WERI-Rb-1 (cell line): ENCODE measurements around the gene GJA3.

ENCODE experiments used
- DNase-seq: peaks from one replicate; pipeline ENCODE4 v3.0.0-alpha.2; 2020
- H3K27ac ChIP-seq: fragments of 250-450 bp; sonication (Bioruptor Pico); 2 replicates; pipeline ENCODE4 v1.5.1; 2020; ENCODE audit warnings: mild to moderate bottlenecking, moderate library complexity
- H3K27me3 ChIP-seq: fragments of 250-450 bp; sonication (Bioruptor Pico); 2 replicates; pipeline ENCODE4 v1.5.1; 2021; ENCODE audit warnings: mild to moderate bottlenecking, low read depth, moderate library complexity; ENCODE audit not compliant: insufficient read depth, severe bottlenecking
- H3K36me3 ChIP-seq: fragments of 250-450 bp; sonication (Bioruptor Pico); 2 replicates; pipeline ENCODE4 v1.5.1; 2020; ENCODE audit warnings: mild to moderate bottlenecking, moderate library complexity
- H3K4me3 ChIP-seq: 2 replicates; pipeline ENCODE4 v1.5.1; 2011; ENCODE audit warnings: low read depth, mild to moderate bottlenecking, control low read depth, low read length
- H3K9me3 ChIP-seq: fragments of 250-450 bp; sonication (Bioruptor Pico); 2 replicates; pipeline ENCODE4 v1.5.1; 2021; ENCODE audit warnings: mild to moderate bottlenecking, moderate library complexity; ENCODE audit not compliant: severe bottlenecking
- TF ChIP-seq, protein P1 (sequence below): IDR thresholded peaks from 2 replicates; pipeline ENCODE4 v1.5.1; 2011; ENCODE audit warnings: low read depth, mild to moderate bottlenecking, control low read depth, inconsistent platforms, low read length

The GJA3 gene

DNA sequence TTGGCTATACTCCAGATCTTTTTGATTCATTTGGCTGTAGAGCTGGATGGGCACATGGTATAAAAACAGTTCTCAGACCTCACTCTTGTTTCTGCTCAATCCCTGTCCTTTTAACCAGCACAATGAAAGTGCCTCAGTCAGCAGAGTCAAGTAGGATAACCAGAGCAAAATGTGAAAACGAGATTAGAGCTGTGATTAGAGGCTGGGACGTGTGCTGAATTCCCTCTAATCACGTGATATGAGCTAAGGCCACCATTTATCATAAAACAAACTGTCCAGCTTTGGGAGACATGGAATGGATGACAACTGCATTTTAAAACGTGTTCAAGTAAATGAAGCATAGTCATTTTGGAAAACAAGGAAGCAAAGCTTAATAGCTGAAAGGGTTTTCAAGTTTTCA is 54.1 kb downstream of the GJA3 start:
- Histone ChIP-seq H3K9me3 (peaks cover 10% of the 10 kb centered on the region), H3K4me3 (no peak overlapping the region), H3K36me3 (no peaks in the 10 kb centered on the region), H3K27ac (no peak overlapping the region), H3K27me3 (no peaks in the 10 kb centered on the region)
- TF ChIP-seq, protein P1, sequence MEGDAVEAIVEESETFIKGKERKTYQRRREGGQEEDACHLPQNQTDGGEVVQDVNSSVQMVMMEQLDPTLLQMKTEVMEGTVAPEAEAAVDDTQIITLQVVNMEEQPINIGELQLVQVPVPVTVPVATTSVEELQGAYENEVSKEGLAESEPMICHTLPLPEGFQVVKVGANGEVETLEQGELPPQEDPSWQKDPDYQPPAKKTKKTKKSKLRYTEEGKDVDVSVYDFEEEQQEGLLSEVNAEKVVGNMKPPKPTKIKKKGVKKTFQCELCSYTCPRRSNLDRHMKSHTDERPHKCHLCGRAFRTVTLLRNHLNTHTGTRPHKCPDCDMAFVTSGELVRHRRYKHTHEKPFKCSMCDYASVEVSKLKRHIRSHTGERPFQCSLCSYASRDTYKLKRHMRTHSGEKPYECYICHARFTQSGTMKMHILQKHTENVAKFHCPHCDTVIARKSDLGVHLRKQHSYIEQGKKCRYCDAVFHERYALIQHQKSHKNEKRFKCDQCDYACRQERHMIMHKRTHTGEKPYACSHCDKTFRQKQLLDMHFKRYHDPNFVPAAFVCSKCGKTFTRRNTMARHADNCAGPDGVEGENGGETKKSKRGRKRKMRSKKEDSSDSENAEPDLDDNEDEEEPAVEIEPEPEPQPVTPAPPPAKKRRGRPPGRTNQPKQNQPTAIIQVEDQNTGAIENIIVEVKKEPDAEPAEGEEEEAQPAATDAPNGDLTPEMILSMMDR = no peak
- DNase-seq = no peak

DNA sequence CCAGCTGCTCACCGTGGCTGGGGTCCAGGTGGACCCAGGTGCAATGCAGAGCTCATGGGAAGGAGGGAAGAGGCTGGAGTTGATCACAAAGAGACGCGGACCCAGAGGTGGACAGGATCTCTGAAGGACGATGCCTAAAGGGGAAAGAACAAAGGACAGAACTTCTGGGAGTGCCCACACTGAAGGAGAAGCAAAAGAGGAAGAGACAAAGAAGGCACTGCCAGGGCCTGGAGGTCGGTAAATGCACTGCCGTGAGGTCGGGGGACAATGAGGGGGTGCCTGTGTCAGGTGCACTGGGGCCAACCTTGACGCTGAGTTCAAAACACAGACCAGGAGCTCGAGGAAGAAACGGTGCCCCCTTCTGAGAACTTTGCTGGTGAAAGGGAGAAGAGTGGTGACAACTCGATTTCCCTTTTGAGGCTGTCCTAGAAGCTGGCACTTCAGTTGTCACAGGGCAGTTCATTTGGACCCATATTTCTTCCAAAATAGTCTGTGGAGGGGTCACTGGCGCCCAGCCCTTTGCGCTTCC is 55.6 kb downstream of the GJA3 start:
- Histone ChIP-seq H3K9me3 (peaks cover 5% of the 10 kb centered on the region), H3K36me3 (no peaks in the 10 kb centered on the region), H3K4me3 (no peak overlapping the region), H3K27ac (no peak overlapping the region), H3K27me3 (no peaks in the 10 kb centered on the region)
- TF ChIP-seq, protein P1 = no peak
- DNase-seq = no peak

GRCh38 chr13:20102525-20103180 is 58.2 kb downstream of the GJA3 start:
- no peak for DNase-seq
- no peaks in the 10 kb centered on the region for H3K36me3 ChIP-seq
- no peaks in the 10 kb centered on the region for H3K27me3 ChIP-seq
- H3K4me3 ChIP-seq = no peak overlapping the region
- TF ChIP-seq, protein P1 = no peak
- H3K27ac ChIP-seq = no peak overlapping the region
- no peaks in the 10 kb centered on the region for H3K9me3 ChIP-seq

- no peak overlapping the region for H3K27ac ChIP-seq
These were observed 59.2 kb downstream of the GJA3 start for GRCh38 chr13:20101467-20102316.

GRCh38 chr13:20099319-20099718 is 61.5 kb downstream of the GJA3 start:
- no peak overlapping the region for H3K4me3 ChIP-seq

More at GRCh38 chr13:20101467-20102316, 59.2 kb downstream of the GJA3 start:
- TF ChIP-seq, protein P1 = no peak
- H3K9me3 ChIP-seq = no peaks in the 10 kb centered on the region
- no peaks in the 10 kb centered on the region for H3K36me3 ChIP-seq
- H3K4me3 ChIP-seq = no peak overlapping the region
- no peaks in the 10 kb centered on the region for H3K27me3 ChIP-seq
- no peak for DNase-seq

More at GRCh38 chr13:20099319-20099718, 61.5 kb downstream of the GJA3 start:
- DNase-seq = no peak
- TF ChIP-seq, protein P1 = no peak
- no peaks in the 10 kb centered on the region for H3K27me3 ChIP-seq
- H3K36me3 ChIP-seq = no peaks in the 10 kb centered on the region
- H3K27ac ChIP-seq = no peak overlapping the region
- H3K9me3 ChIP-seq = no peaks in the 10 kb centered on the region
